Measurements from ENCODE around the gene ZNF844. TPM values are rescaled to one million over a fixed set of nuclear protein-coding genes. Genes with fewer than 3 reads are reported as not detected.

The ZNF844 gene
- total RNA-seq, result 10 to 100 TPM in 4 of 5 experiments, 1 to 10 TPM in 1; 1.0 to 20.9 (median 15.8) TPM
- 1 to 10 TPM; 5.9 to 6.6 TPM for polyA plus RNA-seq
- 32.8 reads per million, percentile 62 among the genes with 10 or more reads in this experiment for total RNA-seq

DNA sequence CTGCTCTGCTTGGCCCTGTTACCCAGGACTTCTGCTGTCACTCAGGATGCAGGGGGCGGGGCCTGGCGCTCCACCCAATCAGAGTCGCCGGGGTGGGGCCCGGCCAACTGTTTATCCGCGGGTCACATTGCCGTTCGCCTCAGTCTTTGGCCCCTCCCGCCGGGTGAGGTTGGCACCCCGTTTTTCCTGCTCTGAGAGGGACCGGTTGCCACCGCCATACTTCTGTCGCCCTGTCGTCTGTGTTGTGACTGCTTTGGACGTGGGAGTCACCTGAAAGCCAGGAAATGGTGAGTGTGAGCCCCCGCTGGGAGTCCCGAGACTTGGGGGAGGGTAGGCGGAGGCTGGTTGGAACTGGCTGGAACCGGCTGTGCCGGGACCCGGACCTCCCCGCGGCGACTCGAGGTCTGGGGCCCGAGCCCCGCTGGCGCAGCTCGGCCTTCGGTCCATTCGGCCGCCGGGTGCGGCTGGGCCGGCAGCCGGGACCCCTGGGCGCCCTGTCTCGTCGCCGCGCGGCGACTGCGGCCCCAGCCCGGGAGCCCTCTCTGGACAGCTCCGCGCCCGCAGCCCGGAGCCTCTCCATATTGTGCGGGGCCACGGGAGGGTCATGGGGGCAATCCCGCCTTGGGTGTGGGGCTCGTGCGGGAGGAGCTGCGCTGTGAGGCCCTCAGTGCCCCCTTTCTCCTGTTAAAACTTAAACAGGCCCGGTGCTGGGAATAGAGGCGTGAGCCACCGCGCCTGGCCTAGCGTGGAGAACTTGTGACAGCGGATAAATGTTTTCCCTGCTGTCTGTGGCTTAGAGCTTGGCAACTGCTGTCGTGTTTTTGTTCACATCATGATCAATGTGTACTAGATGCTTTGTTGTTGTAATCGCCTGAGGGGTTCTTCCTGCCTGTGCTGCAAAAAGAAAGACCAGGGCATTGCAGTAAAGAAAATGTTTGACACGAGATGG lies at the start of gene ZNF844:
Gene ZNF844, plus strand, starts transcription at position 142 of the 949 bp plus-strand sequence. Its CDS starts 143 bp downstream, at position 285.
- ChIA-PET CTCF (interaction anchor here (0.6 kb wide), 1 partner anchor 786 kb away, joined by 4 read pairs; no protein-coding TSS in a partner anchor), POLR2A (interaction anchor here (0.5 to 1.1 kb wide), 3 partner anchors 77 to 431 kb away, joined by 3 to 4 read pairs (median 3); no protein-coding TSS in a partner anchor)
- H3K4me1 Mint-ChIP-seq, result peaks cover 0 to 19% (median 12%) of the 10 kb centered on the region in 7 donors
- peak within 1 kb of the TSS; percentile 81 for H3K4me3 ChIP-seq (ENCODE audit: low read length)
- peak within 1 kb of the TSS; percentile 74 to 93 (median 90) for H3K4me3 Mint-ChIP-seq
- H3K36me3 Mint-ChIP-seq, result peaks cover 0 to 17% (median 10%) of the 10 kb centered on the region in 5 donors
- DNase-seq (peak; percentile 35 to 77 (median 67)), ATAC-seq (peak; percentile 97)
- peaks cover 0 to 18% (median 4%) of the 10 kb centered on the region in 3 experiments for H3K9me3 ChIP-seq (ENCODE audit: control insufficient read depth in 2 of 3, low read length in 3 of 3)
- H3K4me1 ChIP-seq (ENCODE audit: control insufficient read depth in 2 of 2, insufficient read depth in 2 of 2, low read length in 2 of 2), result peaks cover 0 to 7% of the 10 kb centered on the region in 2 donors
- peak within 1 kb of the TSS; percentile 63 to 93 (median 84) for H3K27ac Mint-ChIP-seq
- intact Hi-C loops (cut with micrococcal nuclease), result no loop called here
- H3K27ac ChIP-seq (ENCODE audit: low read depth, low read length), result peak within 1 kb of the TSS; percentile 70
- H3K27me3 Mint-ChIP-seq, result no peaks in the 10 kb centered on the region
- no peaks in the 10 kb centered on the region for H3K27me3 ChIP-seq (ENCODE audit: control insufficient read depth in 2 of 2, insufficient read depth in 2 of 2, low read length in 2 of 2)
- H3K36me3 ChIP-seq (ENCODE audit: control insufficient read depth in 2 of 3, insufficient read depth in 3 of 3, low read length in 3 of 3), result no peaks in the 10 kb centered on the region
- peaks cover 0 to 42% (median 13%) of the 10 kb centered on the region in 11 donors for H3K9me3 Mint-ChIP-seq

DNA sequence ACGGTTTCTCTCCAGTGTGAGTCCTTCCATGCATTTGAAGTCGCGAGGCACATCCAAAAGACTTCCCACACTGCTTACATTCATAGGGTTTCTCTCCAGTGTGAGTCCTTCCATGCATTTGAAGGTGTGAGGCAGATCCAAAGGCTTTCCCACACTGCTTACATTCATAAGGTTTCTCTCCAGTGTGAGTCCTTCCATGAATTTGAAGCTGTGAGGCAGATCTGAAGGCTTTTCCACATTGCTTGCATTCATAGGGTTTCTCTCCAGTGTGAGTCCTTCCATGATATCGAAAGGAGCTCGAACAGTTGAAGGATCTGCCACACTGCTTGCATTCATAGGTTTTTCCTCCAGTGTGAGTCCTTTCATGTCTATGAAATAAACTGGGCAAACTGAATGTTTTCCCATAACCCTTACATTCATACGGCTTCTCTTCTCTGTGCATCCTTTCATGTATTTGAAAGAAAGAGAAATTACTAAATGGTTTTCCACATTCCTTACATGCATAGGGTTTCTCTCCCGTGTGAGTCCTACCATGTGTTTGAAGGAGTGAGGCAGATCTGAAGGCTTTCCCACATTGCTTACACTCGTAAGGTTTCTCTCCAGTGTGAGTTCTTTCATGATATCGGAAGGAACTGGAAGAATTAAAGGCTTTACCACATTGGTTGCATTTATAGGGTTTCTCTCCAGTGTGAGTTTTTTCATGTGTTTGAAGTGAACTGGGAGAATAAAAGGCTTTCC lies 49.3 kb upstream of the ZNF844 start:
- H3K27me3 Mint-ChIP-seq, result no peaks in the 10 kb centered on the region
- intact Hi-C loops (cut with micrococcal nuclease), result no loop called here

DNA sequence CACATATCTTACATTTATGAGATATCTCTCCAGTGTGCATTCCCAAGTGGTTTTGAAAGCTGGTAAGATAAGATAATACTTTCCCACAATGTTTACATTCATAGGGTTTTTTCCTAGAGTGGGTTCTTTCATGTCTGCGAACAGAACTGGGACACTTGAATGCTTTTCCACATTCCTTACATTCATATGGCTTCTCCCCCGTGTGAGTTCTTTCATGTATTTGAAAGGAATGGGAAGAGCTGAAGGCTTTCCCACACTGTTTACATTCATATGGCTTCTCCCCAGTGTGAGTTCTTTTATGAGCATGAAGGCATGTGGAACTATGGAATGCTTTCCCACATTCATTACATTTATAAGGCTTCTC lies 48.8 kb upstream of the ZNF844 start:
- Histone ChIP-seq H3K27ac (ENCODE audit: low read depth, low read length) (no peak overlapping the region), H3K27me3 (ENCODE audit: control insufficient read depth in 2 of 2, insufficient read depth in 2 of 2, low read length in 2 of 2) (no peaks in the 10 kb centered on the region), H3K4me1 (ENCODE audit: control insufficient read depth in 2 of 2, insufficient read depth in 2 of 2, low read length in 2 of 2) (no peaks in the 10 kb centered on the region), H3K9me3 (ENCODE audit: control insufficient read depth in 2 of 3, low read length in 3 of 3) (peaks cover 12 to 72% (median 33%) of the 10 kb centered on the region in 3 experiments), H3K4me3 (ENCODE audit: low read length) (no peak overlapping the region), H3K36me3 (ENCODE audit: control insufficient read depth in 2 of 3, insufficient read depth in 3 of 3, low read length in 3 of 3) (peaks cover 4 to 43% (median 16%) of the 10 kb centered on the region in 3 experiments)
- Mint-ChIP-seq H3K27ac (no peak overlapping the region), H3K27me3 (no peaks in the 10 kb centered on the region), H3K4me3 (no peak overlapping the region), H3K9me3 (peaks cover 9 to 93% (median 52%) of the 10 kb centered on the region in 11 donors), H3K4me1 (no peaks in the 10 kb centered on the region), H3K36me3 (peaks cover 27 to 67% (median 56%) of the 10 kb centered on the region in 5 donors)
- ATAC-seq, result no peak
- ChIA-PET CTCF (no interaction called here), POLR2A (no interaction called here)
- no peak for DNase-seq
- intact Hi-C loops (cut with micrococcal nuclease), result no loop called here

More for the DNA sequence above, 49.3 kb upstream of the ZNF844 start:
- ChIA-PET CTCF (no interaction called here), POLR2A (interaction anchor here (0.6 kb wide), 1 partner anchor 190 kb away, joined by 5 read pairs; no protein-coding TSS in a partner anchor)
- Mint-ChIP-seq H3K4me3 (no peak overlapping the region), H3K36me3 (peaks cover 27 to 68% (median 60%) of the 10 kb centered on the region in 5 donors), H3K9me3 (peaks cover 9 to 91% (median 52%) of the 10 kb centered on the region in 11 donors), H3K4me1 (no peaks in the 10 kb centered on the region), H3K27ac (no peak overlapping the region)
- Histone ChIP-seq H3K27me3 (ENCODE audit: control insufficient read depth in 2 of 2, insufficient read depth in 2 of 2, low read length in 2 of 2) (no peaks in the 10 kb centered on the region), H3K4me3 (ENCODE audit: low read length) (no peak overlapping the region), H3K27ac (ENCODE audit: low read depth, low read length) (no peak overlapping the region), H3K36me3 (ENCODE audit: control insufficient read depth in 2 of 3, insufficient read depth in 3 of 3, low read length in 3 of 3) (peaks cover 4 to 43% (median 16%) of the 10 kb centered on the region in 3 experiments), H3K4me1 (ENCODE audit: control insufficient read depth in 2 of 2, insufficient read depth in 2 of 2, low read length in 2 of 2) (no peaks in the 10 kb centered on the region), H3K9me3 (ENCODE audit: control insufficient read depth in 2 of 3, low read length in 3 of 3) (peaks cover 12 to 68% (median 33%) of the 10 kb centered on the region in 3 experiments)
- no peak for DNase-seq
- no peak for ATAC-seq

DNA sequence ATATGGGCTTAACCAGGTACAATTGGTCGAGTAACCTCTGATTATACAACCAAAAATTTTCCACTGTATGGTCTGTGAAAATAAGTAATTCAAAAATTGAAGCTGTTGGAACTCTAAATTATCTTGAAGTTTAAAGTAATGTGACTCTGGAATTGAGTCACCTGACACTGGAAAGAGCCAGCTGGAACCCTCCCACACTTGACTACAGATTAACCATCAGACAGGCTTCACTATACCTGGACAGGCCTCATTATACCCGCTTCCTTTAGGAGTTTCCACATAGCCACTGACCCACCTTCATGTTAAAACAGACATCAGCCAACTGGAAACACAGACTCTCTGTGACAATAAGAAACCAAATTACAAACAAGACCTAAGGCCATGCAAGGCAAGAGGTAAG lies 30.3 kb upstream of the ZNF844 start:
- Histone ChIP-seq H3K27ac (ENCODE audit: low read depth, low read length) (no peak overlapping the region), H3K9me3 (ENCODE audit: control insufficient read depth in 2 of 3, low read length in 3 of 3) (no peaks in the 10 kb centered on the region), H3K4me3 (ENCODE audit: low read length) (no peak overlapping the region), H3K36me3 (ENCODE audit: control insufficient read depth in 2 of 3, insufficient read depth in 3 of 3, low read length in 3 of 3) (peaks cover 0 to 6% (median 0%) of the 10 kb centered on the region in 3 experiments), H3K27me3 (ENCODE audit: control insufficient read depth in 2 of 2, insufficient read depth in 2 of 2, low read length in 2 of 2) (no peaks in the 10 kb centered on the region), H3K4me1 (ENCODE audit: control insufficient read depth in 2 of 2, insufficient read depth in 2 of 2, low read length in 2 of 2) (no peaks in the 10 kb centered on the region)
- H3K27me3 Mint-ChIP-seq, result peaks cover 0 to 2% (median 0%) of the 10 kb centered on the region in 5 donors
- ChIA-PET CTCF (no interaction called here), POLR2A (no interaction called here)
- ATAC-seq, result no peak
- peak overlapping the region in 6 of 9 donors; percentile 13 to 81 (median 46) for H3K27ac Mint-ChIP-seq
- peaks cover 0 to 26% (median 9%) of the 10 kb centered on the region in 11 donors for H3K9me3 Mint-ChIP-seq
- no peak for DNase-seq
- H3K4me3 Mint-ChIP-seq, result peak overlapping the region; percentile 18 to 86 (median 79)
- H3K4me1 Mint-ChIP-seq, result peaks cover 0 to 31% (median 15%) of the 10 kb centered on the region in 7 donors
- peaks cover 0 to 13% (median 0%) of the 10 kb centered on the region in 5 donors for H3K36me3 Mint-ChIP-seq
- intact Hi-C loops (cut with micrococcal nuclease), result no loop called here

DNA sequence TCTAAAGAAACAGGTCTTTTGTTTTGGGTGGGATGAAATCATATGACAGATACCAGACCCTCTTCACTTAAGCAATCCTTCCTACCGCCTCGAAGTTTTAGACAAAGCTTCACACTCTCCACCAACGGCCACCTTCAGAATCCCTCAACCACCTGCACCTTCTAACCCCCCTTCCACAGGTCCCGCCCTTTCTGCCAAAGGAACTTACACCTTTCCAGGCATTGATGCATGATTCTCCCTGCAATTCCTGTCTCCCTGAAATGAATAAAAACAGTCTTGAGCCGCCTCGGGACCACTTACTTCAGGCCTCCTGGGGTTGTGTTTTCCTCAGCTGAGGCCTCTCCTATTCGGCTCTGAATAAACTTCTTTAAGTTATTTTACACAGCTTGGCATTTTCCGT lies 29.9 kb upstream of the ZNF844 start:
- no peak for DNase-seq

More for the DNA sequence above, 29.9 kb upstream of the ZNF844 start:
- H3K4me3 Mint-ChIP-seq, result peak overlapping the region; percentile 18 to 86 (median 79)
- no peak overlapping the region for H3K27ac ChIP-seq (ENCODE audit: low read depth, low read length)
- no peaks in the 10 kb centered on the region for H3K4me1 ChIP-seq (ENCODE audit: control insufficient read depth in 2 of 2, insufficient read depth in 2 of 2, low read length in 2 of 2)
- CTCF ChIA-PET, result no interaction called here
- no peaks in the 10 kb centered on the region for H3K9me3 ChIP-seq (ENCODE audit: control insufficient read depth in 2 of 3, low read length in 3 of 3)
- H3K4me1 Mint-ChIP-seq, result peaks cover 0 to 31% (median 15%) of the 10 kb centered on the region in 7 donors
- intact Hi-C loops (cut with micrococcal nuclease), result no loop called here
- H3K9me3 Mint-ChIP-seq, result peaks cover 0 to 26% (median 7%) of the 10 kb centered on the region in 11 donors
- H3K27me3 Mint-ChIP-seq, result peaks cover 0 to 2% (median 0%) of the 10 kb centered on the region in 5 donors
- peak overlapping the region in 8 of 9 donors; percentile 3 to 81 (median 46) for H3K27ac Mint-ChIP-seq
- no peak overlapping the region for H3K4me3 ChIP-seq (ENCODE audit: low read length)
- peaks cover 0 to 6% (median 0%) of the 10 kb centered on the region in 3 experiments for H3K36me3 ChIP-seq (ENCODE audit: control insufficient read depth in 2 of 3, insufficient read depth in 3 of 3, low read length in 3 of 3)
- no peaks in the 10 kb centered on the region for H3K27me3 ChIP-seq (ENCODE audit: control insufficient read depth in 2 of 2, insufficient read depth in 2 of 2, low read length in 2 of 2)
- ATAC-seq, result no peak
- POLR2A ChIA-PET, result no interaction called here
- H3K36me3 Mint-ChIP-seq, result peaks cover 0 to 13% (median 0%) of the 10 kb centered on the region in 5 donors
